Measurements from ENCODE around the gene HBS1L. TPM values are rescaled to one million over a fixed set of nuclear protein-coding genes. Genes with fewer than 3 reads are reported as not detected.

Gene HBS1L
- total RNA-seq, 1 donor from 2014 or later: 87.1 TPM

GRCh38 chr6:134992155-134992554, 62.5 kb downstream of the HBS1L start:
- H3K36me3 ChIP-seq: peaks cover 52% of the 10 kb centered on the region

GRCh38 chr6:134990262-134990661, 64.4 kb downstream of the HBS1L start:
- H3K36me3 ChIP-seq: peaks cover 51% of the 10 kb centered on the region
- no peak for DNase-seq
- H3K4me1 ChIP-seq: no peaks in the 10 kb centered on the region
- no peak overlapping the region for H3K4me3 ChIP-seq
- H3K27ac ChIP-seq (replicated peaks): no peak overlapping the region
- TF ChIP-seq, protein P1, sequence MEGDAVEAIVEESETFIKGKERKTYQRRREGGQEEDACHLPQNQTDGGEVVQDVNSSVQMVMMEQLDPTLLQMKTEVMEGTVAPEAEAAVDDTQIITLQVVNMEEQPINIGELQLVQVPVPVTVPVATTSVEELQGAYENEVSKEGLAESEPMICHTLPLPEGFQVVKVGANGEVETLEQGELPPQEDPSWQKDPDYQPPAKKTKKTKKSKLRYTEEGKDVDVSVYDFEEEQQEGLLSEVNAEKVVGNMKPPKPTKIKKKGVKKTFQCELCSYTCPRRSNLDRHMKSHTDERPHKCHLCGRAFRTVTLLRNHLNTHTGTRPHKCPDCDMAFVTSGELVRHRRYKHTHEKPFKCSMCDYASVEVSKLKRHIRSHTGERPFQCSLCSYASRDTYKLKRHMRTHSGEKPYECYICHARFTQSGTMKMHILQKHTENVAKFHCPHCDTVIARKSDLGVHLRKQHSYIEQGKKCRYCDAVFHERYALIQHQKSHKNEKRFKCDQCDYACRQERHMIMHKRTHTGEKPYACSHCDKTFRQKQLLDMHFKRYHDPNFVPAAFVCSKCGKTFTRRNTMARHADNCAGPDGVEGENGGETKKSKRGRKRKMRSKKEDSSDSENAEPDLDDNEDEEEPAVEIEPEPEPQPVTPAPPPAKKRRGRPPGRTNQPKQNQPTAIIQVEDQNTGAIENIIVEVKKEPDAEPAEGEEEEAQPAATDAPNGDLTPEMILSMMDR (IDR thresholded peaks at IDR 0.05; ENCODE audit: borderline replicate concordance): no peak
- no peaks in the 10 kb centered on the region for H3K9me3 ChIP-seq (replicated peaks)
- no peaks in the 10 kb centered on the region for H3K27me3 ChIP-seq (ENCODE audit: low read depth)
- intact Hi-C loops (cut with micrococcal nuclease): no loop called here

More at GRCh38 chr6:134992155-134992554, 62.5 kb downstream of the HBS1L start:
- TF ChIP-seq, protein P1 (IDR thresholded peaks at IDR 0.05; ENCODE audit: borderline replicate concordance): no peak
- Histone ChIP-seq H3K27me3 (ENCODE audit: low read depth) (no peaks in the 10 kb centered on the region), H3K9me3 (replicated peaks) (no peaks in the 10 kb centered on the region), H3K27ac (replicated peaks) (no peak overlapping the region), H3K4me3 (no peak overlapping the region), H3K4me1 (no peaks in the 10 kb centered on the region)
- intact Hi-C loops (cut with micrococcal nuclease): no loop called here
- no peak for DNase-seq

DNA sequence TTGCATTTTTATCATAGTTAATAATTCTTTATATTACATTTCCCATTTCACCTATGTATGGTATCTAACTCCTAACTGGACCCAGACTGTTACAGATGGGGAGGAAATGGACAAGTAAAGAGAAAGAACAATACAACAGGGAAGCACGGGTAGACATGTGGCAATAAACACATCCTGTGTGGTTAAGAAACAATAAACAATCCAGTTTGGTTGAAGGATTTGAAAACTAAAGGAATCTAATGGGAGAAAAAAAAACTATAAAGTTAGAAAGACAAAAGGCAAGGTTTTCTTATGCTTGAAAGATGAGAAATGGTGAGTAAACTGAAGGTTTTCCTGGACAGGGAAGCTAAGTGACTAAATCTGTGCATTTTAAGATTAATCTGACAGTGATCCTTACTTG, 69.8 kb downstream of the HBS1L start:
- DNase-seq: no peak
- H3K4me1 ChIP-seq: no peaks in the 10 kb centered on the region
- no peaks in the 10 kb centered on the region for H3K9me3 ChIP-seq (replicated peaks)
- H3K4me3 ChIP-seq: no peak overlapping the region
- TF ChIP-seq, protein P1 (IDR thresholded peaks at IDR 0.05; ENCODE audit: borderline replicate concordance): no peak
- intact Hi-C loops (cut with micrococcal nuclease): no loop called here
- H3K36me3 ChIP-seq: peaks cover 64% of the 10 kb centered on the region
- H3K27ac ChIP-seq (replicated peaks): no peak overlapping the region
- H3K27me3 ChIP-seq (ENCODE audit: low read depth): no peaks in the 10 kb centered on the region

- intact Hi-C loops (cut with micrococcal nuclease): no loop called here
- no peak for DNase-seq
- H3K4me3 ChIP-seq: no peak overlapping the region
- H3K27me3 ChIP-seq (ENCODE audit: low read depth): no peaks in the 10 kb centered on the region
- H3K36me3 ChIP-seq: peaks cover 70% of the 10 kb centered on the region
- no peaks in the 10 kb centered on the region for H3K4me1 ChIP-seq
- TF ChIP-seq, protein P1 (IDR thresholded peaks at IDR 0.05; ENCODE audit: borderline replicate concordance): no peak
- no peak overlapping the region for H3K27ac ChIP-seq (replicated peaks)
- H3K9me3 ChIP-seq (replicated peaks): no peaks in the 10 kb centered on the region
Observed at GRCh38 chr6:134983823-134984222, 70.8 kb downstream of the HBS1L start.

GRCh38 chr6:134982161-134982560, 72.5 kb downstream of the HBS1L start:
- DNase-seq: no peak
- Histone ChIP-seq H3K9me3 (replicated peaks) (no peaks in the 10 kb centered on the region), H3K27me3 (ENCODE audit: low read depth) (no peaks in the 10 kb centered on the region), H3K4me3 (no peak overlapping the region), H3K36me3 (peaks cover 76% of the 10 kb centered on the region), H3K4me1 (no peaks in the 10 kb centered on the region), H3K27ac (replicated peaks) (no peak overlapping the region)
- intact Hi-C loops (cut with micrococcal nuclease): no loop called here
- TF ChIP-seq, protein P1 (IDR thresholded peaks at IDR 0.05; ENCODE audit: borderline replicate concordance): no peak

GRCh38 chr6:134980846-134981245, 73.8 kb downstream of the HBS1L start:
- Histone ChIP-seq H3K36me3 (peaks cover 81% of the 10 kb centered on the region), H3K4me3 (no peak overlapping the region), H3K27me3 (ENCODE audit: low read depth) (no peaks in the 10 kb centered on the region), H3K4me1 (no peaks in the 10 kb centered on the region), H3K27ac (replicated peaks) (no peak overlapping the region), H3K9me3 (replicated peaks) (no peaks in the 10 kb centered on the region)
- intact Hi-C loops (cut with micrococcal nuclease): no loop called here
- TF ChIP-seq, protein P1 (IDR thresholded peaks at IDR 0.05; ENCODE audit: borderline replicate concordance): no peak
- DNase-seq: no peak

All from left ventricle myocardium inferior (tissue), 1 donor.